HG02642 (cell line): ENCODE data around the gene YBX1.
"Not testable (repeated sequence)": the region's sequence is repeated elsewhere in the genome, so short reads cannot be mapped to it uniquely, and the experiment has no call there.

Experiments used
- ATAC-seq: cut with Tn5 transposase; IDR thresholded peaks from one replicate; pipeline ENCODE4 v1.9.1; 2021; ENCODE audit warnings: mild to moderate bottlenecking; ENCODE audit not compliant: unreplicated experiment, poor library complexity

YBX1 gene

DNA sequence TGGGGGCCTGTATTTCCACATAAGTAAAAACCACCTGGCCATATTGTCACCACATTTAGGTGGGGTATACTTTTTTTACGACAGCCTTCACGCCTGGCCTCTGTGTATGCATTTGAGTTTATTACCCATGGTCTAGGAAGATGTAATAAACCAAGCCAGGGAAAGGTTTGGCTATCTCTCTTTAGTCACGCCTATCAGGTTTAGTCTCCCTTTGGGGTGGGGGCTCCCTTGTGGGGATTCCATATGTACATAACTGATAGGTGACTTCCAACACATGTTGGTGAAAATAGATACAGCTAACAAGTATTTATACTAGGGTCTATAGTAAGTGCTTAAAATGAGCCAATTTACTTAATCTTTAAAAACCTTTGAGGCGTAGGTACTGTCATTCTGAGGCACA lies 4.2 kb downstream of the YBX1 start:
- ATAC-seq, result no peak

DNA sequence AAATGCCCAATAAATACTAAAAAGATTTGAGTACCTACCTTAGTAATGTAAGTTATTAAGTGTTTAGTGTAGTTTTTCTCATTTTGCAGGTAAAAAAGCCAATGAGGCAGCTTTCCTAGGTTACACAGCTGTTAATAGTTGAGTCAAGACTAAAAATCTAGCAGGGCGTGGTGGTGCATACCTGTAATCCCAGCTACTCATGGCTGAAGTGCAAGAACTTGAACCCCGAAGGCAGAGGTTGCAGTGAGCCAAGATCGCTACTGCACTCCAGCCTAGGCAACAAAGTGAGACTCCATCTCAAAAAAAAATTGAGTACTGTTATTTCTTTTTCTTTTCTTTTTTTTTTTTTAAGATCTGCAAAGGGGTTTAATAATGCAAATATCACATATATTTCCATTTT lies 7.7 kb downstream of the YBX1 start:
- ATAC-seq, result no peak

DNA sequence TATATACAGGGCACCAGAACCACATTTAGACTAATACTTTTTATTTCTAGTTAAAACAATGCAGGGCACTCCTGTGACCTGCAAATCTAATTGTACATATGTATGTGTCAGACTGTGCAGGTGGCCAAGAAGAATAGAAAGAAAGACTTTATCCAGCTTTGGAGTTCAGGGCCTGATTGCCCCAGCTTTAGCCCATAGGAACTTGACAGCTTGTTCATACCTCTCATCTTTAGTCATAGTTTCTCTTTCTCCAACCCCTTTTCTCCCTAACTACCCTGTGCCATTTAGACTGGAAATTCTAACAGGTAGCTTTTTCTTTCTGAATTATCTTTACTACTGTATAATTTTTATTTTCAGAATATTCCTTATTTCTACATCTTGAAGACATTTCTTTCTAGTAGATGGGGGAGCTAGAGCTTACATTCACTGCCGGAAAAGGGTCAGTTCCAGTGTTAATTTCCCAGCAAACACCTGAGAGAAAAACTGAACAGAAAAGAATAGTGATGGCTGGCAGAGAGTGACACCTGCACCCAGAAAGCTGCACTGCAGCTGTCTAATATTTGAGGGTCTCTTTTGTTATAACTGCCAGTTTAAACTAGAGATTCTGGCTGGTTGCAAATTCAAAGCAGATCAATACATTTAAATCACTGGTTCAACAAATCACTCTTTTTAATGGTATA lies 8.4 kb downstream of the YBX1 start:
- ATAC-seq, result no peak

DNA sequence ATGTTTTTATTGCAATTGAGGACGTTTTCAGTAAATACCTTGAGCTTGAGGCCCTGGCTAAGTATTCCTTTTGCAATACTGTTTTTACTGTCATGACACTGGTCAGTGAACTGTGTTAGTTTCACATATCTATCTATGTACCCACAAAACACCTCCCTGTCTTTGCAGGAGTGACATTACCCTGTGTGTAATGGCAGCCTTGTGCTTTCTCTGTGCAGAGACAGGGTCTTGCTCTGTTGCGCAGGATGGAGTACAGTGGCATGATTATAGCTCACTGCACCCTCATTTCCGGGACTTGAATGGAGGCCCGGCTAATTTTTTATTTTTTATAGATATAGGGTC lies 8.9 kb downstream of the YBX1 start:
- no peak for ATAC-seq

DNA sequence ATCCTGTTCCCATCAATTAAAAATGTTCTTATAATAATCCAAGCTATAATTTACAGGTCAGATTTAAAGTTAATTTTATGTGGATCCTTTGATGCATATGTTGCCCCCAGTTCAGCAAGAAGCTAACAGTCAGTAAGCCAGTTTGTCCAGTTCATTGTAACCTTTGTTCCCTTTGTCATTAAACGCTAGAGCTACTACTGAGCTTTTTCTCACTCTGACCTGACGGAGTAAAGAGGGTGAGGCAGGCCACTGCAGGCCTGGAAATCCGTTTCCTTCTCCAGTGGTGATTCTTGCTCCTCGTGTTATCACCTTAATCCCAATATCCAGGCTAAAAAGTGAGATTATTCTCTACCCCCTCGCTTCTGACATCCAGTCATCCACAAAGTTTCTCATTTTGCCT lies 10.2 kb downstream of the YBX1 start:
- ATAC-seq, result no peak

DNA sequence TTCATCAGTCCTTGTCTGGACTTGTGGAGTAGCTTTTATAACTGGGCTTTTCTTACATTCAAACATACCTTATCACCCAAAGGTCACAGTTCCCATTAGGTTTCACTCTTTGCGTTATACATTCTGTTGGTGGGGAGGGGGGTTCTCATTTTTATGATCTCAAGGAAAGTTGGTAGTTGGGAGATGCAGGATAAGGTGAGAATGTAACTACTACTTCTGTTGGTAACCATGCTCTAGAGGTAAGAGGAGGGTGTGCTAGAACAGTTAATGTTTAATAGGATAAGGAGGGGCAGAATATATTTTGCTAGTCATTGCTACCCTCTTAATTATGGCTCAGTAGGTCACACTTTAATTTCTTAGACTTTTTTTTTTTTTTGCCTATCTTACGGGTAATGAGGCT lies 10.7 kb downstream of the YBX1 start:
- no peak for ATAC-seq

DNA sequence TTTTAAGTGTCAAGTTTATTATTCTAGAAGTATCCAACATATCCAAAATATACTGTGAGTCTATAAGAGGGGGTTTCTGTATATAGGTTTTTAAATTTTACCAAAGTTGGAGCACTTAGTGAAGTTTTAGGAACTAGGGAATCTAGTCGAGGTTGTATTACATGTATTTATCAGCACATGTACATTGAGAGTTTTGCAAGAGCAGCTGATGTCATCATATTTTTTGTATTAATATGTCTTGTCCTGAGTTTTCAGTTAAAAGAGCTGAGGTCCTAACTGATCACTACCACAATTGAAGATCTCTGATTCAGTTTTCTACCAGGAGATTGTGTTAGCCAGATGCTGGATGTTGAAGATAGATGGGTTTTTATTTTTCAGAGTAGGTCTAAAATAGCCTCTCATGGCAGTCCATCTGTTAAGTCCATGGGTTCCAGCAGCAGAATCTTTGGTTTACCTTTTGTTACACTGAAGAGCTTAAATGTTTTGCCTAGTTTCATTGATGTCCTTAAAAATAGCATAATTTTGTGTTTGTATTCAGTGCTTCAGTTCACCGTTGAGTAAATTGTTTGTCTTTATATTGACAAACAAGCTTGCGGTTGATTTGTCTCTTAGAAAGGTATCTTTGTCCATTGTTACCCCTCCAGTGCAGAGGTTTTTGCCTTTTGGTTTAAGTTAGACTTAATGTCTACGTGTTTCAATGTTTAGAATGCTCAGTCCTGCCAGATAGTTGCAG lies 16.0 kb downstream of the YBX1 start:
- ATAC-seq, result no peak

DNA sequence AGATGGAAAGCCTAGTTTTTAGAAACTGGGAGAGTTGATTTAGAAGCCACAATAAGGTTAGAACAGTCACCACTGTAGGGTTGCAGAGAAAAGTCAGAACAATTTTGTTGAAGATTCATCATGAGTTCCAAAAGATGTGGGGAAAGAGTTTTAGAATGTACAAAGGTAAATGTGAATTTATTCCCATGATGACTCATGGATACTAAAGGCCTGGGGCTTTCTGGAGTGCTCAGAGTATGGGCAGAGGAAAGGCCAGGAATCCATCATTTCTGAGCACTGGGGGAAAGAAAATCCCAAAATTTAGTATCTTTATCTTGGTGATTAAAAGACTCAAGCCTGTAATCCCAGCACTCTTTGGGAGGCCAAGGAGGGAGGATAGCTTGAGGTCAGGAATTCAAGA lies 17.8 kb downstream of the YBX1 start:
- ATAC-seq, result no peak

DNA sequence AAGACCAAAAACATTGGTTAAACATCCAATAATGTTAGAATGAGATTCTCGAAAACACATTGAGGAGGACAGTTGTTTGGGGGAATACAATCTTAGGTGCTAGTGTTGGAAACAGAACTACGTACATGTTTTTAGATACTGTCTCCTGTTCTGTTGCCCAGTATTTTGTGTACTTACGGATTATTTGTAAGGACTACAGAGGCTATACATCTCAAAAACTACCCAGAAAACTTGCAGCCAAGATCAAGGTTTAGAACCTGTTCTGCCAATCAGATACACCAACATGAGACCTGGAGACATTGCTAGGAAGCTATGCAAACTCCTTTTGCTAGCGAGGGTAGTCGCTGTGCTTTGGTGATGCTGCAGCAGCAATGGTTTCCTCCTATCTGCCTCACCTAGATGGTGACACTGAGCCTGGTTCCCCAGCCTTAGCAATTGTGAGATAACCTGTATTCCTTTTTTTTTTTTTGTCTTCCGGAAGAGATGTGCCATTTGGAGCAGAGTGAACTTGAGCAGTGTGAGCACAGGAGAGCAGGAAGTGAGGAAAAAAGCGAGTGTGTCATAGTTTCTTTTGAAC lies 21.8 kb downstream of the YBX1 start:
- no peak for ATAC-seq

DNA sequence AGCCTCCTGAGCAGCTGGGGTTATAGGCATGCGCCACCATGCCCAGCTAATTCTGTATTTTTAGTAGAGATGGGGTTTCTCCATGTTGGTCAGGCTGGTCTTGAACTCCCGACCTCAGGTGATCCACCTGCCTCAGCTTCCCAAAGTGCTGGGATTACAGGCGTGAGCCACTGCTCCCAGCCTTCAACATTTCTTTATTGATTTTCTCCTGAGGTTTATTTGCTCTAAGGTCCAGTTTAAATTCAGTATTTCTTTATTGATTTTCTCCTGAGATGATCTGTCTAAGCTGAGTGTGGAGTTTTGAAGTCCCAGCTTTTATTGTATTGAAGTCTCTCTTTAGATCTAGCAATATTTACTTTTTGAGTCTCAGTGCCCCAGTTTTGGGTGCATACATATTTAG lies 30.6 kb downstream of the YBX1 start:
- ATAC-seq, result not testable (repeated sequence)

DNA sequence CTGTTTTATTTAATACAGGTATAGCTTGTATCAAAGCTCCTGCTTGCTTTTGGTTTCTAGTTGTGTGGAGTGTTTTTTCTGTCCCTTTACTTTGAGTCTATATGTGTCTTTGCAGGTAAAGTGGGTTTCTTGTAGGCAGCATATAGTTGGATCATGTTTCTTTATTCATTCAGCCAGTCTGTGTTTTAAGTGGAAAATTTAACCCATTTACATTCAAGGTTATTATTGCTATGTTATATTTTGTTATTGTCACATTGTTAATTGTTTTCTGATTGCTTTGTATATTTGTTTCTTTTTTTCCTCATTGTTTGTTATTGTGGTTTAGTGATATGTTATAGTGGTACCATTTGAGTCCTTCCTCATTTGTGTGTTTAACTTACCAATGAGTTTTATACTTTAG lies 31.1 kb downstream of the YBX1 start:
- ATAC-seq, result no peak

DNA sequence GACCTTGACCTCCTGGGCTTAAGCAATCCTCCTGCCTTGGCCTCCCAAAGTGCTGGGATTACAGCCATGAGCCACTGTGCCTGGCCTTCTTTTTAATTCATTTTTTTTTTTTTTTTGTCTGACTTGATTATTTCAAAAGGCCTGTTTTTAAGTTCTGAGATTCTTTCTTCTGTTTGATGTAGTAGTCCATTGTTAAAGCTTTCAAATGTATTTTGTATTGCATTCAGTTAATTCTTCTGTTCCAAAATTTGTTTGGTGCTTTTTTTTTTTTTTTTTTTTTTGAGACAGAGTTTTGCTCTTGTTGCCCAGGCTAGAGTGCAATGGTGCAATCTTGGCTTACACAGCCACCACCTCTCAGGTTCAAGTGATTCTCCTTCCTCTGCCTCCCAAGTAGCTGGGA lies 32.2 kb downstream of the YBX1 start:
- not testable (repeated sequence) for ATAC-seq

DNA sequence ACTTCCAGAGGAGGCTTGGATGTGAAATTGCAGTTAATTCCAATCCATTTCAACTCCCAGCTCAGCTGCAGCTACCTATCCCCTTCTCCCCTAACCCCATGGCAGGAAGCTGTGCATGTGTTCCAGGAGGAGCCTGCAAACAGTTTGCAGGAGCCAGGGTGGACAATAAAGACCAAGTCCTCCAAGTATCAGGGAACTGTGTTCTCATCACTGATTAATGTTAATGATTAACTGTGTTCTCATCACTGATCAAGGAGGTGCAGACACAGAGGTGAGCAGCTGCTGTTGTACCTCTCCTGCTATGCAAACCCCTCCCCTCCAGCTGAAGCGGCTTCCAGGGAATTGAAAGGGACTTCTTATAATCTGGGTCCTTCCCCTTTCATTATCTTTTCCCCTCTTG lies 38.6 kb downstream of the YBX1 start:
- ATAC-seq, result no peak

DNA sequence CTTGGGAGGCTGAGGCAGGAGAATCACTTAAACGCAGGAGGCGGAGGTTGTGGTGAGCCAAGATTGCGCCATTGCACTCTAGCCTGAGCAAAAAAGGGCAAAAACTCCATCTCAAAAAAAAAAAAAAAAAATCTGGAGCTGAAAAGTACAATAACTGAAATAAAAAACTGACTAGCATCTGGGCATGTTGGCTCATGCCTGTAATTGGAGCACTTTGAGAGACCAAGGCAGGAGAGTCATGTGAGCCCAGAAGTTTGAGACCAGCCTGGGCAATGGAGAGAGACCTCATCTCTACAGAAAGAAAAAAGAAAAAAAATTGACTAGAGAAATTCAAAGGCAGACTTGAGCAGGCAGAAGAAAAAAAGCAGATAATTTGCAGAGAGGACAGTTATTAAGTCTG lies 39.7 kb downstream of the YBX1 start:
- ATAC-seq, result no peak

DNA sequence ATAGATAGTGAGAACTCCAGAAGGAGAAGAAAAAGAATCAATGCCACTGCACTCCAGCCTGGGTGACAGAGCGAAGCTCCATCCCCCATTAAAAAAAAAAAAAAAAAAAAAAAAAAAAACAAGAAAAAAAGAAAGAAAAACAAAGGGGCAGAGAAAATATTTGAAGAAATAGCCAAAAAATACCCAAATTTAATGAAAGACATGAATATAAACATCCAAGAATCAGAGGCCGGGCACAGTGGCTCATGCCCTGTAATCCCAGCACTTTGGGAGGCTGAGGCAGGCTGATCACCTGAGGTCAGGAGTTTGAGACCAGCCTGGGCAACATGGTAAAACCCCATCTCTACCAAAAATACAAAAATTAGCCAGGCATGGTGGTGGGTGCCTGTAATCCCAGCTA lies 40.2 kb downstream of the YBX1 start:
- ATAC-seq, result not testable (repeated sequence)

DNA sequence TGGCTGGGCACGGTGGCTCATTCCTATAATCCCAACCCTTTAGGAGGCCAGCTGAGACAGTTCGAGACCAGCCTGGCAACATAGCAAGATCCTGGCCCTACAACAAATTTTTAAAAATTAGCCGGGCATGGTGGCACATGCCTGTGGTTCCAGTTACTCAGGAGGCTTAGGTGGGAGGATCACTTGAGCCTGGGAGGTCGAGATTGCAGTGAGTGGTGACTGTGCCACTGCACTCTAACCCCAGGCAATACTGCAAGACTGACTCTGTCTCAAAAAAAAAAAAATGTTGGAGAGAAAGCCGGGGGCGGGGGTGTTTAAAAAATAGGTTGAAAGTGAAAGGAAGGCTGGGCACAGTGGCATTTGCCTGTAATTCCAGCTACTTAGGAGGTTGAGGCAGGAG lies 41.3 kb downstream of the YBX1 start:
- ATAC-seq, result no peak

DNA sequence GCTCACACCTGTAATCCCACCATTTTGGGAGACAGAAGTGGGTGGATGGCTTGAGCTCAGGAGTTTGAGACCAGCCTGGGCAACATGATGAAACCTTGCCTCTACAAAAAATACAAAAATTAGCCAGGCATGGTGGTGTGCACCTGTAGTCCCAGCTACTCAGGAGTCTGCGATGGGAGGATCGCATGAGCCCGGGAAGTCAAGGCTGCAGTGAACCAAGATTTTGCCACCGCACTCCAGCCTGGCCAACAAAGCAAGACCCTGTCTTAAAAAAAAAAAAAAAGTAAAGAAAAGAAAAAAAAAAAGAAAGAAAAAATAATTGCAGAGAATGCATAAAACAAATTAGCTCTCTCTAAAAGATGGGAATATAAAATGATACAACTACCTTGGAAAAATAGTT lies 43.6 kb downstream of the YBX1 start:
- not testable (repeated sequence) for ATAC-seq

DNA sequence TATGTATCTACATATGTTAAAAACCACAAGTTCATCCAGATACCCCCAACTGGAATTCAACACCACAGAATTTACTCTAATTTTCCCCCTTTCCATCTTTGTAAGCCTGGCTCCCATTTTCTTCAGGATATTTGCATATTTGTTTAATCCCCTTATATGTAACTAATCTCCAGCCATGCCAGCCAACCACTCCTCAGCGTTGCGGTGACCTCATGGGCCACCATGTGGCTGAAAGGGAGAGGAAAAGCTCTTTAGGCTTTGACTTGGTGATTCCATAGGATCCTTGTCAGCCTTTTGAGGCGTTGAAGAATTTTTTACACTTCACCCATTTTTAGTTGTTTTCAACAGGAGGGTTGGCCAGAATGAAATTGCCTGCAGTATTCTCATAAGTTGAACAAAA lies 47.8 kb downstream of the YBX1 start:
- ATAC-seq, result no peak

DNA sequence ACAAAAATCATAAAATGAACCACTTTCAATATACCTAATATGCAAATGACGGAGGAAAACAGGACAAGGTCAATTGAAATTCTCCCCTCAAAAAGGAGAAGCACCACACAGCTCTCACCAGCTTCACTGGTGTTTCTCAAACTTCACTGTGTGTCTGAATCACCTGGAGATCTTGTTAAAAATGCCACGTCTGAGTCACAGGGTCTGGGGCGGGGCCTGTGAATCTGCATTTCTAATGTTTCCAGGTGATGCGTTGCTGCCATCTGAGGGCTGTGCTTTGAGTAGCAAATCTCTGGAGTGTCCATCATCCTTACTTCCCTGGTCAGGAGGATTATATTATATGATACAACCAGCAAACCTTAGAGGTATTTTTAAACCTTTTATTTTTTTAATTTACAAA lies 48.8 kb downstream of the YBX1 start:
- no peak for ATAC-seq

DNA sequence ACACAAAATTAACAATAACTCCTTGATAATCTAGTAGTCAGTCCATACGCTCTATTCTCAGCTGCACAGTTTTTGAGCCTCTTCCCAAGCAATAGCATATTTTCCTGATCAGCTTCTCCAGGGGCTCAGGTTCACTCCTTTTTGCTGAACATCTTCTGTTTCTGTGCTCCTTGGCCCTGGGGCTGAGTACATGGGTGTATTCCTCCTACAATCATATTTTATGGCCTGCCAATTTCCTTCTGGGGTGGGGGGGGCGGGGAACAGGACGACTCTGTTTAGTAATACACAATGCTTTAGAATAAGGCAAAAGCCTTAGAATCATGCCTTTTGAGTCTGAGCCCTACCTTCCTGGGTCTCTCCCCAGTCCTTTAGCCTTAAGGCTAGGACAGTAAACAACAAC lies 49.4 kb downstream of the YBX1 start:
- ATAC-seq, result no peak

DNA sequence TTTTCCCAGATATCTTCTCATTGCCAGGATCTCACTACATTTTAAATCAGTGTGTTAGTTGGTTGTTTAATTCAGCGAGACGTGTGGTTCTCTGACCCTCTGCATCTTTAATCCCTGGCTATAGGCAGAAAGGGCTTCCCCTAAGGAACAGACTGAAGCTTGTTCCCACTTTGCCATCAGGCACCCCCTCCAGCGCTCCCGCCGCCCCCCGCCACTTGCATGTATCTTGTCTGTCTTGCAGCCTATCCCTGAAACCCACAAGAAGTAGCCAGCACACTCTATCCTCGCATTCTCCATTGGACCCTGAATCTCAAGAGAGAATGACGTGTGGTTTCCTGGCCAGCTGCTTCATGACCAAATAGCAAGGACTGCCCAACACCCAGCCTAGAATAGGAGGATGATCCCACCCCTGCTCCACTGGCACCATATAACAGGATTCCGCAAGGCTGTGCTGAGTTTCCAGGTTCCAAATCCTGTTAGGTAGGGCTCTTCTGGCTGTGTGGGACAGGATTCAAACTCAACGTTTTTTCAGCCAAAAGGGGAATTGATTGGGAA lies 50.0 kb downstream of the YBX1 start:
- no peak for ATAC-seq
